ENCODE results near the gene GARIN5A.

GARIN5A gene

DNA sequence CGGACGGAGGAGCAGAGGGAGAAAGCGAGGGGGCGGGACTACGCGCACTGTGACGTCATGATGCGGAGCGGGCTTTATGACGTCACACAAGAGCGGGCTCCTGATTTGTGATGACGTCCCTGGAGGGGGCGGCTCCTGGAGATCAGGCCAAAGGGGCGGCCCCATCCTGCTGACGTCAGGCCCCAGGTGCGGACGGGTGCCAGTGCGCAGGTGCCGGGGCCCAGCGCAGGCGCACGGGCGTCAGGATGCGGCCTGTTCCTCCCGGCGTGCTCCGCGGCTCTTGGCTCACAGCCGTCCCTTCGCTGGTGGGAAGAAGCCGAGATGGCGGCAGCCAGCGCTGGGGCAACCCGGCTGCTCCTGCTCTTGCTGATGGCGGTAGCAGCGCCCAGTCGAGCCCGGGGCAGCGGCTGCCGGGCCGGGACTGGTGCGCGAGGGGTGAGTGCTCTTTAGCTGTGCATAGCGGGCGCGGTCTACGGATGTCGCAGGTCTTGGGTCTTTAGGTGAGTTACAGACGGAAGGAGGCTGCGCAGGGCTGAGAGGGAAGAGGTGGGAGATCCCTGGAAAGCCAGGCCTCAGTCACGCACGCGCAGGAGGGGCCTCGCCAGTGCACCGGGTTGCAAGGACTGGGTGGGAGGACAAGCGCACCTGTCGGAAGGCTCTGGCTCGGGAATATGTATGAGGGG is at the start of gene GARIN5A, which contains the start of gene EMC10:
GARIN5A (minus strand) TSS at position 625 of the 683 bp plus-strand sequence; CDS start at position 165, 460 bp downstream.
EMC10 (plus strand) TSS at position 284 of the 683 bp plus-strand sequence; CDS start at position 322, 38 bp downstream.
- intact Hi-C loops (cut with micrococcal nuclease) = loop anchor here (1.0 kb wide), 2 partner anchors 35 to 147 kb away; partner anchors contain the start of genes JOSD2 and KCNC3
- H3K27me3 Mint-ChIP-seq = peaks cover 5% of the 10 kb centered on the region
- H3K27ac Mint-ChIP-seq = peak within 1 kb of the TSS; percentile 88
- H3K4me3 Mint-ChIP-seq = peak within 1 kb of the TSS; percentile 93
- H3K36me3 Mint-ChIP-seq (ENCODE audit: low read depth) = peaks cover 51% of the 10 kb centered on the region
- H3K9me3 Mint-ChIP-seq = no peaks in the 10 kb centered on the region
- H3K4me1 Mint-ChIP-seq (ENCODE audit: low read depth) = peaks cover 20% of the 10 kb centered on the region

DNA sequence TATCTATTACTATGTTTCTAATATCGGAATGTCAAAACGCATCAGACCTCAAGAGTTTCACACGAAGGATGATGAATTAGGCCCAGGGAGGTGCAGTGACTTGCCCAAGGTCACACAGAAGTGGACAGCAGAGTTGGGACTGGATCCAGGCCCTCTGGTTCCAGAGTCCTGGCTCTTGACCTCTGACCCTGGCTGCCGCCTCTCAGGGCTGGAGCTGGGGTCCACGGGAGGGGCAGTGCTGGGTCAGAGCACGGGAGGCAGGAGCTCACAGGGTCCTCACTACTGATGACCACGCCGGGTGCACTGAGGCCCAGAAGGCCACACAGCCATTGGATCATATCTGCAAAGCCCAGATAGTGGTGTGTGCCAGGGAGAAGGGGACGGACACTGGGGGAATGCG is 46.2 kb upstream of the GARIN5A start:
- Mint-ChIP-seq H3K36me3 (ENCODE audit: low read depth) (no peaks in the 10 kb centered on the region), H3K4me3 (no peak overlapping the region), H3K27ac (no peak overlapping the region), H3K4me1 (ENCODE audit: low read depth) (no peaks in the 10 kb centered on the region), H3K27me3 (peaks cover 6% of the 10 kb centered on the region), H3K9me3 (no peaks in the 10 kb centered on the region)
- intact Hi-C loops (cut with micrococcal nuclease) = no loop called here

DNA sequence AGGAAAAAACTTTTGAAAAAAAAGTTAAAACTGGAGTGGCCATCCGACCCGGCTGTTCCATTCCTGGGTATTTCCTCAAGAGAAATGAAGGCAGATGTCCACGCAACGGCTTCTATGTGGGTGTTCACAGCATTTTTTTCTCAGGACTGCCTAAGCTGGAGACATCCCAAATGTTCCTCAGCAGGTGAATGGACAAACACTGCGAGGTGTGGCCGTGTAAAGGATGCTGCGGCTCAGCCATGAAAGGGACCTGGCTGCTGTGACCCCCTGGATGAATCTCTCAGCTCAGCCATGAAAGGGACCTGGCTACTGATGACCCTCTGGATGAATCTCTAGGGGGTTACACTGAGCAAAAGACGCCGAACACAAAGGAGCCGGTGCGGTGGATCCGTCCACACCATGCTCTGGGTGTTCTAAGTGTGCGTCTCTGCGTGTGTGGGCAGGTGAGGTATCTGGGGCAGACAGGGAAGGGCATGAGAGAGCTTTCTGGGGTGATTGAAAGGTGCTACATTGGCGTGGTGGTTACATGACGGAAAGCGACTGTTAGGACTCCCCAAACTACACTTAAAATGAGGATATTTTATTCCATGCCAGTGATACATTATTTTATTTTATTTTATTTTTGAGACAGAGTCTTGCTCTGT is 44.3 kb upstream of the GARIN5A start:
- Mint-ChIP-seq H3K27ac (no peak overlapping the region), H3K9me3 (no peaks in the 10 kb centered on the region), H3K27me3 (peaks cover 13% of the 10 kb centered on the region), H3K36me3 (ENCODE audit: low read depth) (no peaks in the 10 kb centered on the region), H3K4me3 (no peak overlapping the region), H3K4me1 (ENCODE audit: low read depth) (no peaks in the 10 kb centered on the region)
- intact Hi-C loops (cut with micrococcal nuclease) = no loop called here

DNA sequence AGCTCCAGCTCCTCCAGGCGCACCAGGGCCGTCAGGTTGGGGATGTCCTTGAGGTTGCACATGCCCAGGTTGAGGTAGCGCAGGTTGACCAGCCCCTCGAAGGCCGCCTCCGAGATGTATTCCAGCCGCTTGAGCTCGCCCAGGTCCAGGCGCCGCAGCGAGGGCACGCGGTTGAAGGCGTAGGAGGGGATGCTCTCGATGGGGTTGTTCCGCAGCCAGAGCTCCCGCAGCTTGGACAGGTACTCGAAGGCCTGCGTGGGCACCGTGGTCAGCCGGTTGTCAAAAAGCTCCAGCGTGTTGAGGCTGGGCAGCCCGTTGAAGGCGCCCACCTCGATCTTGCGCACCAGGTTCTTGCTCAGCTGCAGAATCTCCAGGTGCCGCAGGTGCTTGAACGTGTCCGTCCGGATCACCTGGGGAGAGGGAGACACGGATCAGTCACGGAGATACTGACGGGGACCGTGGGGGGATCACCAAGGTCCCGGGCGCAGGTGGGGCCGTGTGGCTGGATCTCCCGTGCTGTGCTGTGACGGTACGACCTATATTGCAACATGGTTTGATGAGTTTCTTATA is 42.4 kb upstream of the GARIN5A start:
- H3K27ac Mint-ChIP-seq = no peak overlapping the region
- intact Hi-C loops (cut with micrococcal nuclease) = no loop called here
- no peaks in the 10 kb centered on the region for H3K4me1 Mint-ChIP-seq (ENCODE audit: low read depth)
- H3K27me3 Mint-ChIP-seq = peaks cover 30% of the 10 kb centered on the region
- no peaks in the 10 kb centered on the region for H3K9me3 Mint-ChIP-seq
- H3K36me3 Mint-ChIP-seq (ENCODE audit: low read depth) = no peaks in the 10 kb centered on the region
- H3K4me3 Mint-ChIP-seq = no peak overlapping the region

DNA sequence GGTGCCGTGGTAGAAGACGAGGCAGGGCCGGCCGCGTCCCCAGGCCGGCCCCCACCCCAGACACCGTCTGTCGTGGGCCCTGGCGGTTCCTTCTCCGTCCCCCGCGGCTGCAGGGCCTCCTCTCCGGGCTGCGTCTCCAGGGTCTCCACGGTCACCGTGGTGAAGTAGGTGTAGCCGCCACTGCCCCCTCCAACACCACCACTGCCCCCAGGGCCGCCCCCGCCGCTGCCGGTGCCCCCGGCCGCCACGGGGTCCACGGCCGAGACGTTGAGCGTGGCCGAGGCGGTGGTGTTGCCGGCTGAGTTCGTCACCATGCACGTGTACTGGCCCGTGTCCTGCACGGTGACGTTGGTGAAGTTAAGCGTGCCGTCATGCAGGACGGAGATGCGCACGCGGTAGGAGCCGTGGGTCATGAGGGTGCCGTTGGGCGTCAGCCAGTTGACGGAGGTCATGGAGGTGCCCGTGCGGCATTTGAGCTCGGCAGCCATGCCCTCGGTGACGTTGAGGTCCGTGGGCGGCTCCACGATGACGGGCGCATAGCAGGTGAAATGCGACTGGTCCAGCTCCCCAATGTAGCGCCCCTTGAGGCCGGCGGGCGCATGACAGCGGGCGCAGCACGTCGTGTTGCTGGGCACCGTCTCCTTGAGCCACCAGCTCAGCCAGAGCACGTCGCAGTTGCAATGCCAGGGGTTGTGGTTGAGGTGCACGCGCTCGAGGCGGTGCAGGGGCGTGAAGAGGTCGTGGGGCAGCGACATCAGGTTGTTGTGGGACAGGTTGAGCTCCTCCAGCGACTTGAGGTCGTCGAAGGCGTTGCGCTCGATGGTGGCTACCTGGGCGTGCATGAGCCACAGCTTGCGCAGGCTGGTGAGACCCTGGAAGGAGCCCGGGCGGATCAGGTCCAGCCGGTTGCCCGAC is 41.7 kb upstream of the GARIN5A start:
- peaks cover 33% of the 10 kb centered on the region for H3K27me3 Mint-ChIP-seq
- H3K36me3 Mint-ChIP-seq (ENCODE audit: low read depth) = no peaks in the 10 kb centered on the region
- H3K4me1 Mint-ChIP-seq (ENCODE audit: low read depth) = no peaks in the 10 kb centered on the region
- no peak overlapping the region for H3K4me3 Mint-ChIP-seq
- intact Hi-C loops (cut with micrococcal nuclease) = no loop called here
- H3K9me3 Mint-ChIP-seq = no peaks in the 10 kb centered on the region
- no peak overlapping the region for H3K27ac Mint-ChIP-seq

DNA sequence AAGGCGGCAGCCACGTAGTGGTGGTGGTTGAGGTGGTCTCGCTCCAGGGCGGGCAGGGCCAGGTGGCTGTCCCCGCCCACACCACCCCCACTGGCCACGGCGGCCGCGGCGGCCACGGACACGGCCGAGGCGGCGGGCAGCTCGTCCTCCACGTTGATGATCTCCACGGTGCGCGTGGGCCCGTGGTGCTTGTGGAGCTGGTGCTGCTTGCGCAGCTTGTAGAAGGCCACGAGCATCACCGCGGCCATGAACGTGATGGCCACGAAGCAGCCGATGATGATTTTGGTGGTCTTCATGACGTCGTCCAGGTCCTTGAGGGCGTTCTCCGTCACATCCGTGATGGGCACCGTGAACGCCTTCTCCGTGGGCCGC is 41.0 kb upstream of the GARIN5A start:
- H3K4me3 Mint-ChIP-seq = no peak overlapping the region
- H3K4me1 Mint-ChIP-seq (ENCODE audit: low read depth) = no peaks in the 10 kb centered on the region
- intact Hi-C loops (cut with micrococcal nuclease) = no loop called here
- peaks cover 38% of the 10 kb centered on the region for H3K27me3 Mint-ChIP-seq
- no peaks in the 10 kb centered on the region for H3K36me3 Mint-ChIP-seq (ENCODE audit: low read depth)
- no peak overlapping the region for H3K27ac Mint-ChIP-seq
- H3K9me3 Mint-ChIP-seq = no peaks in the 10 kb centered on the region

DNA sequence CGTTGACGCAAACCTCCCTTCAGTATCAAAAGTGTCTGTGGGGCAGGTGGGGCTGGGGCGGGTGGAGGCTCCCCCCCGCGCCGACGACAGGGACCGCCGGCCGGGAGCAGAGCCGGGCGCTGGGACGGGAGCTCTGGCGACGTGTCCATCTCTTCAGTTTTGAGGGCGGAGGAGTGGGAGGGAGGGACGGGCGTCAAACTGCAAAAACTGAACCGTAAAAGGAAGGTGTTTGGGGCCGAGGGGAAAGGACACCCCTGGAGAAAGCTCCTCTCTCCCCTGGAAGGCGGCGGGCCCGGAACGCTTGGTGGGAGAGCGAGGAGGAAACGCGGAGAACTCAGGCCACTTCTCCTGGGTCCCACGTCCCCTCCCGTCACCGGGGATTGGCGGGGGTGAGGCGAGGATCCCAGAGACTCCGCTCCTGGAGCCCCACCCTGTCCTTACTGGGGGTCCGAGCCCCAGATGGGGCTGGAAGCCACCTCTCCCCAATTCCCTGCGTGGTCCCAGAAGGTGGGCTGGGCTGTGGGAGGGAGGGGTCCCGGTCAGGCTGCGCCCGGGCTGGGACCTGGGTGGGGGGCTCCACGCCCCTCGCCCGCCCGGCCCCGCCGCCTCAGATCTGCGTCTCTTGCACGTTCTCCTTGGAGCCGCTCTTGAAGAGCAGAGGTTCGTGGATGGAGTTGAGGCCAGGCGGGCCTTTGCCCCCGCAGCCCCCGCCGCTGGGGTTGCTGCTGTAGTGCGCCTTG is 40.5 kb upstream of the GARIN5A start:
- Mint-ChIP-seq H3K27me3 (peaks cover 38% of the 10 kb centered on the region), H3K36me3 (ENCODE audit: low read depth) (no peaks in the 10 kb centered on the region), H3K9me3 (no peaks in the 10 kb centered on the region), H3K4me1 (ENCODE audit: low read depth) (no peaks in the 10 kb centered on the region), H3K27ac (no peak overlapping the region), H3K4me3 (no peak overlapping the region)
- intact Hi-C loops (cut with micrococcal nuclease) = no loop called here

DNA sequence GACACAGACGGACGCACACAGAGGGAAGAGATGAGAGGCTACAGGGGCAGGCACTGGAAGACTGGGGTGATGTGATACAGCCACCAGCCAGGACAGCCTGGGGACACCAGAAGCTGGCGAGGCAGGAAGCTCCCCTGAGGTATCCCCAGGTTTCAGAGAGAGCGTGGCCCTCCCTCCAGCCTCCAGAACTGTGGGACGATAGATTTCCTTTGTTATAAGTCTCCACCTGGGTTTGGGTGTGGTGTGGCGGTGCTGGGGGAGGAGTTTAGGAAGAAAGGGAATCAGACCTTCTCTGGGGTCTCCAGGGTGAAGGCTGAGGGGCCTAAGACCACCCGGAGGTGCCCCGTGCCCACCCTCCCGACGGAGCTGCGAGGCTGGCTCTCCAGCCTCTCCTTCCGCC is 39.8 kb upstream of the GARIN5A start:
- no peaks in the 10 kb centered on the region for H3K36me3 Mint-ChIP-seq (ENCODE audit: low read depth)
- peaks cover 38% of the 10 kb centered on the region for H3K27me3 Mint-ChIP-seq
- H3K4me3 Mint-ChIP-seq = no peak overlapping the region
- intact Hi-C loops (cut with micrococcal nuclease) = no loop called here
- no peaks in the 10 kb centered on the region for H3K9me3 Mint-ChIP-seq
- H3K4me1 Mint-ChIP-seq (ENCODE audit: low read depth) = peaks cover 4% of the 10 kb centered on the region
- no peak overlapping the region for H3K27ac Mint-ChIP-seq

DNA sequence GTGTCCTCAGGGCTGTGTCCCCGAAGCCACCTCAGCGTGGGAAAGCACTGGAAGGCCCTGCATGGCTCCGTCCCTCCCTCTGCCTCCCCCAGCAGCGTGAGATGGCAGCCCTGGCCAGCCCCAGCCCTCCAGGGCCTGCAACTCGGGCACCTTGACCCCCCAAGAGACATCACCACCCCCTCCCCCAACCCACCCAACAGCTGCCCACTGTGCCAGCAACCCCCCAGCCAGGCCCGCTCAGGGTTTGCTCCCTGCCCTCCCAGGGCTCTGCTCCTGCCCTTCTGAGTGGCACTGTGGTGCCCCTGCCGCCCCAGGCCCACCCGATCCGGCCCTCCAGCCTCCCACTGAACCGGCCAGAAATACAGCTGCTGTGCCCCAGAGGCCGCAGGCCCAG is 38.5 kb upstream of the GARIN5A start:
- H3K27me3 Mint-ChIP-seq = peaks cover 38% of the 10 kb centered on the region
- peaks cover 10% of the 10 kb centered on the region for H3K36me3 Mint-ChIP-seq (ENCODE audit: low read depth)
- intact Hi-C loops (cut with micrococcal nuclease) = no loop called here
- H3K27ac Mint-ChIP-seq = no peak overlapping the region
- no peaks in the 10 kb centered on the region for H3K9me3 Mint-ChIP-seq
- no peak overlapping the region for H3K4me3 Mint-ChIP-seq
- H3K4me1 Mint-ChIP-seq (ENCODE audit: low read depth) = peaks cover 15% of the 10 kb centered on the region

DNA sequence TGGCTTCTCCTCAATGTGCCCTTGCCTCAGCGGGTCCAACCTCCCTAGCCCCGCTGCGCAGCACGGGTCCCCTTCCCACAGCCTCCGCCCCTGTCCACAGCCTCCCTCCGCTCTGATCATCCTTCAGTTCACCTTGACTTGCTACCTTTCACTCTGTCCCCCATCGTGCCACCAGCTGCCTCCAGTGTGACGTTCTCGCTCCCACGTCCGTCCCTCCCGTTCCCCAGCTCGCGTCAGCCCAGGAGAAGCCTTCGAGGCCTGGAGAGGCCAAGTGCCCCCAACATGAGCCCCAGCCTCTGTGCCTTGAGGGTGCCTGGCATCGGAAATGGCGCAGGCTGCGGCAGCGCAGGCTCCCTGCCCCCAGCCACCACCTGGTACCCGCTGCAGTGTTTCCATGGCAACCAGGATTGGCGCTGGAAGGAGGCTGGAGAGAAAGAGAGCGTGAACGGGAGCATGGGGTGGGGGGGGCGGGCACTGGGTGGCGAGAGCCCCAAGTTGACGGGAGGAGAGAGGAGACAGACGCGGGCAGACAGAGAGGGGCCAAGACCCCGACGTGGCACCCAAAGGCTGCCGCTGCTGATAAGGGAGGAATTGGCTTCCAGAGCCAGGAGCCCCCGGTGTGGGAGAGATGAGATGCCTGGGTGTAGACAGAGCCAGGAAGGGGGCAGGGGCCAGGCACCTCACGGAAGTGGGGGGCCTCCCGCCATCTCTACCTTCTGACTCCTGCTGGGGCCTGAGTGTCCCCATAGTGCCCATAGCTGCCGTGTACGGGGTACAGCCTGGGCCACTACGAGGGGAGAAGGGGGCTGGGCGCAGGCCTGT is 37.9 kb upstream of the GARIN5A start:
- Mint-ChIP-seq H3K27me3 (peaks cover 38% of the 10 kb centered on the region), H3K4me1 (ENCODE audit: low read depth) (peaks cover 18% of the 10 kb centered on the region), H3K9me3 (no peaks in the 10 kb centered on the region), H3K27ac (no peak overlapping the region), H3K4me3 (no peak overlapping the region), H3K36me3 (ENCODE audit: low read depth) (peaks cover 11% of the 10 kb centered on the region)
- intact Hi-C loops (cut with micrococcal nuclease) = no loop called here

DNA sequence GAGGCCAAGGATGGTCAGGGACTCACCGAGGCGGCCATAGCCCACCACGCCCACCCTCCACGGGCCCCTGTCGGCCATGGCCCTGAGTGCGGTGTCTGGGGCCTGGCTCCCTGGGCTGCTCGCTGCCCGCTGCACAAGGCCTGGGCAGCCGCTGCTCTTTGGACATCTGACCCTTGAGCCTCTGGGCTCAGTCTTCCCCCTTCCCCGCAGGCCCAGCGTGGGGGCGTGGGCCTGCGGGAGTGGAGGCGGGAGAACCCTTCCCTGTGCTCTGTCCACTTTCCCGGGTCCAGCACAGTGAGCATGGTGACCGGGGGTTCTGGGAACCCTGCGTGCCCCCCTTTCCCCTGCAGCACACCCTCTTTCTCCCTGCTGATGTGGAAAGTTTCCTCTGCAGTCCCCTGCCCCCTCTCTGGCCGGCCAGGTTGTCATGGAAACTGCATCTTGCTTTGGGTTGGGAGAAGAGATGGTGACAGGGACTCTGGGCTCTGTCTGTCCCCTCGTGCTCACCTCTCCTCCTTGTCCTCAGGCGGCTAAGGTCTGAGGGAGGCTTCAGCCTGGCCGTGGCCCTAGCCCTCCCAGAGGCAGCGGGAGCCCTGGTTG is 37.2 kb upstream of the GARIN5A start, which contains the start of gene ASPDH:
ASPDH (minus strand) TSS at position 168 of the 600 bp plus-strand sequence; CDS start at position 78, 90 bp downstream.
- peaks cover 25% of the 10 kb centered on the region for H3K4me1 Mint-ChIP-seq (ENCODE audit: low read depth)
- no peak within 1 kb of the TSS for H3K4me3 Mint-ChIP-seq
- H3K27ac Mint-ChIP-seq = peak within 1 kb of the TSS; percentile 68
- H3K27me3 Mint-ChIP-seq = peaks cover 36% of the 10 kb centered on the region
- no peaks in the 10 kb centered on the region for H3K9me3 Mint-ChIP-seq
- peaks cover 18% of the 10 kb centered on the region for H3K36me3 Mint-ChIP-seq (ENCODE audit: low read depth)
- intact Hi-C loops (cut with micrococcal nuclease) = no loop called here

DNA sequence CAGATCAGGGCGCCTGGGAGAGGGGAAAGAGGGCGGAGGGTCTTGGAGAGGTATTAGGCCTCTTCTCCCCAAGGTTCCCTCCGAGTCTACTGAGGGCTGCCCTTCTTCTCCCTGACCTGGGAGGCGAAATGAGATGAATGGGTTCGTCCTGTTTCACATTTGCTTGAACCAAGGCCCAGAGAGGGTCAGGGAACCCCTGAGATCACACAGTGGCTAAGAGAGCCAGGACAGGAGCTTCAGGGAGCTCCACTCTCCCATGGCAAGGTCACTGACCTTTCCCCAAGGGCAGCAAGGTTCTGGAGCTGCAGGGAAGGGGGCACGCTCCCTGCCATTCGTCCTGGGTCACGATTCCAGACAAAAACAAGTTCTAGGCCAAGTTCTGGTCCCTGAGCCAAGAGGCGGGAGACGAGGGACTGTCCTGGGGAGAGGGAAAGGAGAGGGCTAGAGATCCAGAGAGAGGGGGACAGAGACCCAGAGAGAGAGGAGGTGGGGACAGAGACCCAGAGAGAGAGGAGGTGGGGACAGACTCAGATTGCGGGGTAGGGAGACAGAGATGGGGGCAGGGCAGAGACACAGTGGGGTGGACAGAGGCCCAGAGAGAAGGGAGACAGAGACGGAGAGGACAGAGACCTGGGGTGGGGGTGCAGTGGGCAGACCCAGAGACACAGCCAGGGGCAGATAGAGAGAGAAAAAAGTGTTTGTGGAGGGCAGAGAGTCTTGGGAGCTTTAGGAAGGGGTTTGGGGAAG is 36.5 kb upstream of the GARIN5A start:
- Mint-ChIP-seq H3K27ac (peak overlapping the region; percentile 68), H3K4me3 (no peak overlapping the region), H3K36me3 (ENCODE audit: low read depth) (peaks cover 25% of the 10 kb centered on the region), H3K4me1 (ENCODE audit: low read depth) (peaks cover 30% of the 10 kb centered on the region), H3K9me3 (no peaks in the 10 kb centered on the region), H3K27me3 (peaks cover 32% of the 10 kb centered on the region)
- intact Hi-C loops (cut with micrococcal nuclease) = no loop called here

All from dendritic cell treated with granulocyte-macrophage colony-stimulating factor and Interleukin-4, amounts not matched to agents 40 ng/mL and 50 ng/mL, for 4 days (primary cell).